ENCODE data around the gene IL15RA. TPM values are rescaled to one million over a fixed set of nuclear protein-coding genes. Genes with fewer than 3 reads are reported as not detected.

Gene IL15RA
- total RNA-seq = 11.6 TPM
- long read RNA-seq, partial matches to known transcripts = 0 of 6 reads
- long read RNA-seq, other reads (novel, unspliced or antisense) = 2 of 6 reads

GRCh38 chr10:5977471-5978229 is at the start of gene IL15RA:
IL15RA (minus strand) TSS chr10:5977543; CDS start chr10:5977492, 51 bp downstream.
- peak; percentile 87 for DNase-seq (ENCODE audit: missing footprints)
- ATAC-seq = peak; percentile 65
- intact Hi-C loops (cut with DNase I) = loop anchor here (2.0 to 10.0 kb wide), 3 partner anchors 33 to 107 kb away; partner anchors contain the start of gene RBM17

GRCh38 chr10:6025683-6026255 is 48.4 kb upstream of the IL15RA start:
- intact Hi-C loops (cut with DNase I) = no loop called here
- DNase-seq (ENCODE audit: missing footprints) (no peak), ATAC-seq (no peak)

- intact Hi-C loops (cut with DNase I) = no loop called here
- ATAC-seq (no peak), DNase-seq (ENCODE audit: missing footprints) (no peak)
Observed at GRCh38 chr10:6024334-6024682, 47.0 kb upstream of the IL15RA start.

GRCh38 chr10:6023661-6024333 is 46.5 kb upstream of the IL15RA start:
- no peak for DNase-seq (ENCODE audit: missing footprints)
- intact Hi-C loops (cut with DNase I) = no loop called here

GRCh38 chr10:6022660-6023059 is 45.3 kb upstream of the IL15RA start:
- DNase-seq (ENCODE audit: missing footprints) (no peak), ATAC-seq (no peak)
- intact Hi-C loops (cut with DNase I) = no loop called here

More at GRCh38 chr10:6023661-6024333, 46.5 kb upstream of the IL15RA start:
- no peak for ATAC-seq

GRCh38 chr10:6020826-6021225 is 43.5 kb upstream of the IL15RA start:
- ATAC-seq (peak; percentile 36), DNase-seq (ENCODE audit: missing footprints) (no peak)
- intact Hi-C loops (cut with DNase I) = no loop called here

- intact Hi-C loops (cut with DNase I) = loop anchor here (5.0 kb wide), 1 partner anchor 53 kb away; no protein-coding TSS in a partner anchor
- ATAC-seq = no peak
Observed at GRCh38 chr10:6019796-6020195, 42.5 kb upstream of the IL15RA start.

GRCh38 chr10:6019010-6019782 is 41.9 kb upstream of the IL15RA start:
- ATAC-seq = no peak
- intact Hi-C loops (cut with DNase I) = loop anchor here (5.0 kb wide), 1 partner anchor 53 kb away; no protein-coding TSS in a partner anchor
- DNase-seq (ENCODE audit: missing footprints) = no peak

More at GRCh38 chr10:6019796-6020195, 42.5 kb upstream of the IL15RA start:
- no peak for DNase-seq (ENCODE audit: missing footprints)

- ATAC-seq = peak; percentile 83
- peak; percentile 75 for DNase-seq (ENCODE audit: missing footprints)
- intact Hi-C loops (cut with DNase I) = loop anchor here (5.0 kb wide), 1 partner anchor 54 kb away; no protein-coding TSS in a partner anchor
Observed at GRCh38 chr10:6018422-6018821, 41.1 kb upstream of the IL15RA start.

- DNase-seq (ENCODE audit: missing footprints) (no peak), ATAC-seq (peak; percentile 9)
- intact Hi-C loops (cut with DNase I) = loop anchor here (5.0 kb wide), 1 partner anchor 54 kb away; no protein-coding TSS in a partner anchor
Observed at GRCh38 chr10:6017781-6018354, 40.5 kb upstream of the IL15RA start.

GRCh38 chr10:6014241-6014761 is 37.0 kb upstream of the IL15RA start:
- intact Hi-C loops (cut with DNase I) = loop anchor here (2.0 kb wide), 3 partner anchors 36 to 386 kb away; partner anchors contain the start of gene RBM17
- ATAC-seq (peak; percentile 29), DNase-seq (ENCODE audit: missing footprints) (no peak)

GRCh38 chr10:6013413-6014192 is 36.3 kb upstream of the IL15RA start:
- intact Hi-C loops (cut with DNase I) = loop anchor here (2.0 kb wide), 3 partner anchors 37 to 387 kb away; partner anchors contain the start of gene RBM17
- DNase-seq (ENCODE audit: missing footprints) (no peak), ATAC-seq (no peak)

GRCh38 chr10:6012121-6012905 is 35.0 kb upstream of the IL15RA start:
- ATAC-seq = no peak
- no peak for DNase-seq (ENCODE audit: missing footprints)
- intact Hi-C loops (cut with DNase I) = no loop called here

- intact Hi-C loops (cut with DNase I) = no loop called here
- DNase-seq (ENCODE audit: missing footprints) = no peak
- ATAC-seq = no peak
Observed at GRCh38 chr10:6011558-6011957, 34.2 kb upstream of the IL15RA start.

- ATAC-seq (no peak), DNase-seq (ENCODE audit: missing footprints) (no peak)
- intact Hi-C loops (cut with DNase I) = no loop called here
Observed at GRCh38 chr10:6010569-6010968, 33.2 kb upstream of the IL15RA start.

GRCh38 chr10:6009961-6010360 is 32.6 kb upstream of the IL15RA start:
- ATAC-seq = no peak
- intact Hi-C loops (cut with DNase I) = no loop called here

More at GRCh38 chr10:6009961-6010360, 32.6 kb upstream of the IL15RA start:
- DNase-seq (ENCODE audit: missing footprints) = no peak
